Neural cell (in vitro differentiated cells): ENCODE data around the gene NUP107. TPM values are rescaled to one million over a fixed set of nuclear protein-coding genes. Genes with fewer than 3 reads are reported as not detected.

Source experiments
- H2AFZ ChIP-seq: fragments of 200-600, 300-800 bp; sonication (generic), shearing (Covaris generic); 2 replicates; pipeline ENCODE4 v1.6.0; 2014; ENCODE audit warnings: low read depth, mild to moderate bottlenecking, antibody characterized with exemption, low read length, moderate library complexity
- H3F3A ChIP-seq: fragments of 200-600 bp; shearing (Covaris generic); 2 replicates; pipeline ENCODE4 v1.6.1; 2016; ENCODE audit warnings: mild to moderate bottlenecking, moderate library complexity, mixed read lengths, antibody characterized with exemption, low read length; ENCODE audit not compliant: insufficient read depth, poor library complexity, severe bottlenecking
- H3K27ac ChIP-seq: fragments of 200-600, 300-800 bp; sonication (generic), shearing (Covaris generic); 2 replicates; pipeline ENCODE4 v1.5.1; 2014; ENCODE audit warnings: mild to moderate bottlenecking, low read length, moderate library complexity
- H3K27me3 ChIP-seq: fragments of 300-800, 200-600 bp; sonication (generic), shearing (Covaris generic); 2 replicates; pipeline ENCODE4 v1.6.0; 2014; ENCODE audit warnings: mild to moderate bottlenecking, low read depth, low read length, moderate library complexity; ENCODE audit not compliant: insufficient read depth
- H3K36me3 ChIP-seq: fragments of 300-800, 200-600 bp; sonication (generic), shearing (Covaris generic); 2 replicates; pipeline ENCODE4 v1.5.1; 2014; ENCODE audit warnings: mild to moderate bottlenecking, antibody characterized with exemption, low read length, moderate library complexity; ENCODE audit not compliant: insufficient read depth
- H3K4me2 ChIP-seq: fragments of 300-800, 200-600 bp; sonication (generic), shearing (Covaris generic); 2 replicates; pipeline ENCODE4 v1.6.0; 2014; ENCODE audit warnings: mild to moderate bottlenecking, low read length
- H3K4me3 ChIP-seq: fragments of 300-800, 200-600 bp; sonication (generic), shearing (Covaris generic); 2 replicates; pipeline ENCODE4 v1.5.1; 2014; ENCODE audit warnings: mild to moderate bottlenecking, low read length, moderate library complexity
- H3K79me2 ChIP-seq: fragments of 200-600 bp; shearing (Covaris generic); replicated peaks from 2 replicates; pipeline ENCODE4 v1.6.0; 2014; ENCODE audit warnings: mild to moderate bottlenecking, low read length, moderate library complexity; ENCODE audit not compliant: insufficient read depth
- H3K9ac ChIP-seq: fragments of 300-800, 200-600 bp; sonication (generic), shearing (Covaris generic); 2 replicates; pipeline ENCODE4 v1.6.1; 2016; ENCODE audit warnings: mild to moderate bottlenecking, low read length, mixed read lengths
- H3K9me2 ChIP-seq: fragments of 200-600 bp; shearing (Covaris generic); 2 replicates; pipeline ENCODE4 v1.6.1; 2016; ENCODE audit warnings: mild to moderate bottlenecking, low read length, mixed read lengths; ENCODE audit not compliant: insufficient read depth
- H3K9me3 ChIP-seq: fragments of 200-600, 300-800 bp; sonication (generic), shearing (Covaris generic); 2 replicates; pipeline ENCODE4 v1.6.1; 2016; ENCODE audit warnings: mild to moderate bottlenecking, mixed run types, low read length, moderate library complexity, mixed read lengths
- H4K20me1 ChIP-seq: fragments of 200-600 bp; shearing (Covaris generic); 2 replicates; pipeline ENCODE4 v1.6.1; 2016; ENCODE audit warnings: mild to moderate bottlenecking, mixed run types; ENCODE audit not compliant: insufficient read depth
- EP300 ChIP-seq: fragments of 450-650 bp; conservative IDR thresholded peaks from 2 replicates; pipeline ENCODE4 v1.6.1; 2014; ENCODE audit warnings: antibody characterized with exemption, mild to moderate bottlenecking, moderate library complexity; ENCODE audit not compliant: poor library complexity, severe bottlenecking
- EZH2 ChIP-seq: fragments of 200-600, 300-800 bp; shearing (Covaris generic), sonication (generic); IDR thresholded peaks from 2 replicates; pipeline ENCODE4 v1.6.1; 2014; ENCODE audit warnings: antibody characterized with exemption, low read length, borderline replicate concordance, mild to moderate bottlenecking; ENCODE audit not compliant: insufficient read depth, poor library complexity, severe bottlenecking
- MXI1 ChIP-seq: fragments of 450-650 bp; conservative IDR thresholded peaks from 2 replicates; pipeline ENCODE4 v1.6.1; 2014; ENCODE audit warnings: antibody characterized with exemption, mild to moderate bottlenecking; ENCODE audit not compliant: poor library complexity, severe bottlenecking
- POLR2AphosphoS5 ChIP-seq: IDR thresholded peaks from 2 replicates; pipeline ENCODE4 v1.6.1; 2012
- RAD21 ChIP-seq: fragments of 450-650 bp; conservative IDR thresholded peaks from 2 replicates; pipeline ENCODE4 v1.6.1; 2014; ENCODE audit warnings: antibody characterized with exemption, mild to moderate bottlenecking, moderate library complexity
- SMC3 ChIP-seq: fragments of 450-650 bp; conservative IDR thresholded peaks from 2 replicates; pipeline ENCODE4 v1.6.1; 2014; ENCODE audit warnings: antibody characterized with exemption, mild to moderate bottlenecking, moderate library complexity; ENCODE audit not compliant: poor library complexity
- polyA plus RNA-seq: library from polyadenylated mRNA; depleted of rRNA; stranded (reverse); fragments of >200 nt; gene quantifications from 2 replicates; pipeline ENCODE4 v1.2.3, GENCODE V29; 2014
- TF ChIP-seq, protein P1 (sequence below): fragments of 450-650 bp; IDR thresholded peaks from 2 replicates; pipeline ENCODE4 v1.5.1; 2014; ENCODE audit warnings: antibody characterized with exemption, mild to moderate bottlenecking, moderate library complexity; ENCODE audit not compliant: poor library complexity, severe bottlenecking
- TF ChIP-seq, protein P2 (sequence below): IDR thresholded peaks from 2 replicates; pipeline ENCODE4 v1.6.1; 2012; ENCODE audit warnings: borderline replicate concordance

Gene NUP107
- polyA plus RNA-seq, 1 donor from 2014 or later: 64.1 TPM

DNA sequence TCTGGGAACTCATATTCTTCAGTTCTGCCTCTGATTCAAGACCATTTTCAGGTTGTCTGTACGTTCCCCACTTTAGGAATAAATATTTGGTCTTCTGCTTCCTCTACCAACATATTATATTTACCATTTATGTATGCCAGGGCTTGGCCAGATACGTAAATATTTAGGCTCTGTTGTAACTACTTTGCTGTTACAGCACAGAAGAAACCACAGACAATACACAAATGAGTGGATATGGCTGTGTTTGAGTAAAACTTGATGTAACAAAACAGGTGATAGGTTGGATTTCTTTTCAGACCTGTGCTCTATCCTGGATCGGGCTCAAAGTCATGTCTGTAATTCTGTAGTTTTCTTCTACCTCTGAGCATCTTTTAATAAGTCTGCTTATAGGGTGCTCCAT is 38.6 kb upstream of the NUP107 start:
- Histone ChIP-seq H3K9ac (no peak overlapping the region), H3K4me2 (no peak overlapping the region), H3K27me3 (no peaks in the 10 kb centered on the region), H3K79me2 (peaks cover 19% of the 10 kb centered on the region), H3F3A (no peaks in the 10 kb centered on the region), H3K9me2 (no peaks in the 10 kb centered on the region), H2AFZ (no peak overlapping the region), H3K36me3 (no peaks in the 10 kb centered on the region), H3K4me3 (no peak overlapping the region), H3K9me3 (no peaks in the 10 kb centered on the region), H4K20me1 (no peaks in the 10 kb centered on the region), H3K27ac (no peak overlapping the region)
- TF ChIP-seq, protein P1, sequence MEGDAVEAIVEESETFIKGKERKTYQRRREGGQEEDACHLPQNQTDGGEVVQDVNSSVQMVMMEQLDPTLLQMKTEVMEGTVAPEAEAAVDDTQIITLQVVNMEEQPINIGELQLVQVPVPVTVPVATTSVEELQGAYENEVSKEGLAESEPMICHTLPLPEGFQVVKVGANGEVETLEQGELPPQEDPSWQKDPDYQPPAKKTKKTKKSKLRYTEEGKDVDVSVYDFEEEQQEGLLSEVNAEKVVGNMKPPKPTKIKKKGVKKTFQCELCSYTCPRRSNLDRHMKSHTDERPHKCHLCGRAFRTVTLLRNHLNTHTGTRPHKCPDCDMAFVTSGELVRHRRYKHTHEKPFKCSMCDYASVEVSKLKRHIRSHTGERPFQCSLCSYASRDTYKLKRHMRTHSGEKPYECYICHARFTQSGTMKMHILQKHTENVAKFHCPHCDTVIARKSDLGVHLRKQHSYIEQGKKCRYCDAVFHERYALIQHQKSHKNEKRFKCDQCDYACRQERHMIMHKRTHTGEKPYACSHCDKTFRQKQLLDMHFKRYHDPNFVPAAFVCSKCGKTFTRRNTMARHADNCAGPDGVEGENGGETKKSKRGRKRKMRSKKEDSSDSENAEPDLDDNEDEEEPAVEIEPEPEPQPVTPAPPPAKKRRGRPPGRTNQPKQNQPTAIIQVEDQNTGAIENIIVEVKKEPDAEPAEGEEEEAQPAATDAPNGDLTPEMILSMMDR: no peak
- TF ChIP-seq MXI1 (no peak), POLR2AphosphoS5 (no peak), EP300 (no peak)
- TF ChIP-seq, protein P2, sequence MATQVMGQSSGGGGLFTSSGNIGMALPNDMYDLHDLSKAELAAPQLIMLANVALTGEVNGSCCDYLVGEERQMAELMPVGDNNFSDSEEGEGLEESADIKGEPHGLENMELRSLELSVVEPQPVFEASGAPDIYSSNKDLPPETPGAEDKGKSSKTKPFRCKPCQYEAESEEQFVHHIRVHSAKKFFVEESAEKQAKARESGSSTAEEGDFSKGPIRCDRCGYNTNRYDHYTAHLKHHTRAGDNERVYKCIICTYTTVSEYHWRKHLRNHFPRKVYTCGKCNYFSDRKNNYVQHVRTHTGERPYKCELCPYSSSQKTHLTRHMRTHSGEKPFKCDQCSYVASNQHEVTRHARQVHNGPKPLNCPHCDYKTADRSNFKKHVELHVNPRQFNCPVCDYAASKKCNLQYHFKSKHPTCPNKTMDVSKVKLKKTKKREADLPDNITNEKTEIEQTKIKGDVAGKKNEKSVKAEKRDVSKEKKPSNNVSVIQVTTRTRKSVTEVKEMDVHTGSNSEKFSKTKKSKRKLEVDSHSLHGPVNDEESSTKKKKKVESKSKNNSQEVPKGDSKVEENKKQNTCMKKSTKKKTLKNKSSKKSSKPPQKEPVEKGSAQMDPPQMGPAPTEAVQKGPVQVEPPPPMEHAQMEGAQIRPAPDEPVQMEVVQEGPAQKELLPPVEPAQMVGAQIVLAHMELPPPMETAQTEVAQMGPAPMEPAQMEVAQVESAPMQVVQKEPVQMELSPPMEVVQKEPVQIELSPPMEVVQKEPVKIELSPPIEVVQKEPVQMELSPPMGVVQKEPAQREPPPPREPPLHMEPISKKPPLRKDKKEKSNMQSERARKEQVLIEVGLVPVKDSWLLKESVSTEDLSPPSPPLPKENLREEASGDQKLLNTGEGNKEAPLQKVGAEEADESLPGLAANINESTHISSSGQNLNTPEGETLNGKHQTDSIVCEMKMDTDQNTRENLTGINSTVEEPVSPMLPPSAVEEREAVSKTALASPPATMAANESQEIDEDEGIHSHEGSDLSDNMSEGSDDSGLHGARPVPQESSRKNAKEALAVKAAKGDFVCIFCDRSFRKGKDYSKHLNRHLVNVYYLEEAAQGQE: no peak

DNA sequence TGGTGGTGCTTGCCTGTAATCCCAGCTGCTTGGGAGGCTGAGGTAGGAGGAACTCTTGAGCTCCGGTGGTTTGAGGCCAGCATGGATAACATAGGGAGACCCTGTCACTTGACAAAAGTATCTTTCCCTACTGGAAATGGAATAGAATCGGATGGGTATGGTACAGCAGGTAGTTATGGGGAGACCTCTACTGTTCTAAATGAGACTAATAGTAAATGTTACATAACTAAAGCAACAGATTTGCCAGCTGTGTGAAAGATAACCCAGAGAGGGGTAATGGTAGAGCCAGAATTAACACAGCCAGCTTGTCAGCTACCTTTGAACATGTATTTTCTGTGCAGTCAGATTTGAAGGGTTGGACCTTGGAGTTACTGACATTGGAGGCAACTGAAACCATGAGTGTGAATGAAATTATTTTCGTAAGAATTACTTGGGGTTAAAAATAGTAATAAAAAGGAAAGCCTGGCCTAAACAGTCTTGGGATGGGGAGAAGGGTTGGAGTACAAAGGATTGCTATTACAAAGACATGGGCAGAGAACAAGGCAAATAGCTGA is 21.7 kb upstream of the NUP107 start:
- Histone ChIP-seq H3K9ac (no peak overlapping the region), H3K4me3 (no peak overlapping the region), H2AFZ (no peak overlapping the region), H3K27me3 (no peaks in the 10 kb centered on the region), H3K36me3 (no peaks in the 10 kb centered on the region), H3K9me3 (no peaks in the 10 kb centered on the region), H3K9me2 (no peaks in the 10 kb centered on the region), H3F3A (no peaks in the 10 kb centered on the region), H4K20me1 (no peaks in the 10 kb centered on the region), H3K79me2 (no peaks in the 10 kb centered on the region), H3K4me2 (no peak overlapping the region), H3K27ac (no peak overlapping the region)
- TF ChIP-seq RAD21: peak; percentile 16
- no peak for TF ChIP-seq SMC3

DNA sequence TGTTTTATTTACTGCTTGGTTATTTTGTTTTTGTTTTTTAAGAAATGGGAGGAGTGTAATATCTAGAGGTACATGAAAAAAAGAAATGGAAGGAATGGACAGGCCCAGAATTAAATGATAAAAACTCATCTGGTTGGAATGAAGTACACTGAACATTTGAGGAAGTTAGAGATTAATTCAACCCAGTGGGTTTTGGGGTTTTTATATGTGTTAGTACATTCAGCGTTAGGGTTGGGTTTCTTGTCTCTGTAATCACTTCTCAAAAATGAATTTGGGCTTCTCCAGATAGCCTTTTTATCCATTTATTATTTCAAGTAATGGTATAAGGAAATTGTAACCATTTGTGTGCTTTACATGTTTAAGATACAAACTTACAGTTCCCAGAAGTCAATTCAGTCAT is 19.5 kb upstream of the NUP107 start:
- H3K9me2 ChIP-seq: no peaks in the 10 kb centered on the region
- H3K27ac ChIP-seq: no peak overlapping the region
- H3K36me3 ChIP-seq: no peaks in the 10 kb centered on the region
- H3K9me3 ChIP-seq: no peaks in the 10 kb centered on the region
- H3K4me3 ChIP-seq: no peak overlapping the region
- H3K9ac ChIP-seq: no peak overlapping the region
- H2AFZ ChIP-seq: no peak overlapping the region
- no peaks in the 10 kb centered on the region for H3K79me2 ChIP-seq
- no peaks in the 10 kb centered on the region for H3F3A ChIP-seq
- H3K27me3 ChIP-seq: no peaks in the 10 kb centered on the region
- no peak overlapping the region for H3K4me2 ChIP-seq
- TF ChIP-seq RAD21 (no peak), EZH2 (no peak), EP300 (no peak), MXI1 (no peak), SMC3 (no peak), POLR2AphosphoS5 (no peak)
- TF ChIP-seq, protein P1: no peak
- TF ChIP-seq, protein P2: no peak
- H4K20me1 ChIP-seq: no peaks in the 10 kb centered on the region
